Upper lobe of left lung (tissue), 6 donors: ENCODE results near the gene SASH3. TPM values are rescaled to one million over a fixed set of nuclear protein-coding genes. Genes with fewer than 3 reads are reported as not detected.

Experiments used
- ATAC-seq, 2 donors: fragments of 200-7000 bp; cut with Tn5 transposase; one replicate each; pipeline ENCODE4 v1.9.1; 2022; ENCODE audit warnings: mild to moderate bottlenecking in 2 of 2, moderate library complexity in 2 of 2; ENCODE audit not compliant: low FRiP score in 2 of 2
- DNase-seq, 2 donors: peaks; one replicate each; pipeline ENCODE4 v3.0.0-alpha.2; 2019 to 2020
- H3K27ac ChIP-seq, 4 donors: fragments of 200-600 bp; sonication (generic); one replicate each; pipeline ENCODE4 v1.5.1; 2016 to 2019
- H3K27me3 ChIP-seq, 4 donors: fragments of 200-600 bp; sonication (generic); one replicate each; pipeline ENCODE4 v1.5.1; 2017 to 2019
- H3K36me3 ChIP-seq, 4 donors: fragments of 200-600 bp; sonication (generic); one replicate each; pipeline ENCODE4 v1.5.1; 2016 to 2019
- H3K4me1 ChIP-seq, 4 donors: fragments of 200-600 bp; sonication (generic); one replicate each; pipeline ENCODE4 v1.5.1; 2018 to 2019
- H3K4me3 ChIP-seq, 4 donors: fragments of 200-600 bp; sonication (generic); one replicate each; pipeline ENCODE4 v1.5.1; 2017 to 2019; ENCODE audit warnings: mild to moderate bottlenecking in 2 of 4, moderate library complexity in 1 of 4
- H3K9me3 ChIP-seq, 4 donors: fragments of 200-600 bp; sonication (generic); one replicate each; pipeline ENCODE4 v1.5.1; 2018 to 2019
- EP300 ChIP-seq, 4 donors: sonication (generic); formaldehyde crosslinking; IDR thresholded peaks; one replicate each; pipeline ENCODE4 v1.5.1; 2017; ENCODE audit warnings: antibody characterized with exemption in 4 of 4, control low read depth in 2 of 4
- POLR2A ChIP-seq, 4 donors: fragments of 450-650 bp; IDR thresholded peaks; one replicate each; pipeline ENCODE4 v1.5.1; 2016 to 2017; ENCODE audit warnings: antibody characterized with exemption in 4 of 4, mild to moderate bottlenecking in 2 of 4
- POLR2AphosphoS5 ChIP-seq, 2 donors: sonication (generic); formaldehyde crosslinking; IDR thresholded peaks; one replicate each; pipeline ENCODE4 v1.5.1; 2017; ENCODE audit warnings: antibody characterized with exemption in 2 of 2
- WGBS, 2 donors: methylation state at CpG; one replicate each; pipeline ENCODE4 v1.1.5; 2017 to 2018; 5-methylcytosine and 5-hydroxymethylcytosine counted together
- total RNA-seq, 6 donors: library from RNA; depleted of rRNA in 4 of 6; stranded (reverse); fragments of >200 nt in 4 of 6; gene quantifications; one replicate each; pipeline versions ENCODE4 v1.1.0 to v1.2.1, GENCODE V29; 2016 to 2021
- TF ChIP-seq, protein P1 (sequence below), 6 experiments: fragments of 450-650 bp in 4 of 6; fragments of 200-600 bp in 2 of 6; sonication (generic) in 2 of 6; IDR thresholded peaks; one replicate each; pipeline ENCODE4 v1.5.1; 2016 to 2019; ENCODE audit warnings: antibody characterized with exemption in 6 of 6
- donor health status: DM: no; HTN: no; CAD: no; lungs with moderate emphysema.
- donor health status: DM: no; HTN: yes; CAD: no; lungs with severe emphysema.

Gene SASH3
- total RNA-seq, 6 donors from 2014 or later: 21.5 to 60.3 (median 37.9) TPM

DNA sequence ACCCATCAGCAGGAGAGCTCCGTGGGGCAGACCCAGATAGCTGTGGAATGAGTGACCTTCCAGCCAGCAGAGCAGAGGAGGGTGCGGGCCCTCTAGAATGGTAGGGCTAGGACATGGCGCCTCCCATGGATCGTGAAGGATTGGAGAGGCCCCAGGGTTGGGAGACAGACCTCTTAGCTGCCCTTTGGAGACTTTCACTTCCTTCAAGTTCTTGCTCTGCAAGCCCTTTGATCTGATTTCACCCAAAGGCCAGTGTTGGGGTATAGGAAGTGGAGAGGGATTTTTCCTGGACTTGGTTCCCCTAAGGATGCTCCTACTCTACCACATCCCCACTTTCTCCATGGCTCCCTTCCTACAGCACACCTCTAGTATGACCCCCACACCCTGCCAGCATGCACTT, 3.0 kb downstream of the SASH3 start:
- peak overlapping the region in 2 of 4 donors; percentile 9 to 43 for H3K27ac ChIP-seq
- TF ChIP-seq POLR2AphosphoS5 (IDR thresholded peaks at IDR 0.05) (no peak), EP300 (IDR thresholded peaks at IDR 0.05) (no peak)
- TF ChIP-seq, protein P1, sequence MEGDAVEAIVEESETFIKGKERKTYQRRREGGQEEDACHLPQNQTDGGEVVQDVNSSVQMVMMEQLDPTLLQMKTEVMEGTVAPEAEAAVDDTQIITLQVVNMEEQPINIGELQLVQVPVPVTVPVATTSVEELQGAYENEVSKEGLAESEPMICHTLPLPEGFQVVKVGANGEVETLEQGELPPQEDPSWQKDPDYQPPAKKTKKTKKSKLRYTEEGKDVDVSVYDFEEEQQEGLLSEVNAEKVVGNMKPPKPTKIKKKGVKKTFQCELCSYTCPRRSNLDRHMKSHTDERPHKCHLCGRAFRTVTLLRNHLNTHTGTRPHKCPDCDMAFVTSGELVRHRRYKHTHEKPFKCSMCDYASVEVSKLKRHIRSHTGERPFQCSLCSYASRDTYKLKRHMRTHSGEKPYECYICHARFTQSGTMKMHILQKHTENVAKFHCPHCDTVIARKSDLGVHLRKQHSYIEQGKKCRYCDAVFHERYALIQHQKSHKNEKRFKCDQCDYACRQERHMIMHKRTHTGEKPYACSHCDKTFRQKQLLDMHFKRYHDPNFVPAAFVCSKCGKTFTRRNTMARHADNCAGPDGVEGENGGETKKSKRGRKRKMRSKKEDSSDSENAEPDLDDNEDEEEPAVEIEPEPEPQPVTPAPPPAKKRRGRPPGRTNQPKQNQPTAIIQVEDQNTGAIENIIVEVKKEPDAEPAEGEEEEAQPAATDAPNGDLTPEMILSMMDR (IDR thresholded peaks at IDR 0.05): no peak
- peak overlapping the region in 1 of 4 donors; percentile 16 for H3K4me3 ChIP-seq
- H3K27me3 ChIP-seq: no peaks in the 10 kb centered on the region
- DNase-seq (no peak), ATAC-seq (no peak)
- peaks cover 0 to 15% (median 0%) of the 10 kb centered on the region in 4 donors for H3K4me1 ChIP-seq
- no peaks in the 10 kb centered on the region for H3K9me3 ChIP-seq
- 67 to 74% methylated on average over 4 of the region's 4 CpGs for WGBS, 2 donors
- no peaks in the 10 kb centered on the region for H3K36me3 ChIP-seq

DNA sequence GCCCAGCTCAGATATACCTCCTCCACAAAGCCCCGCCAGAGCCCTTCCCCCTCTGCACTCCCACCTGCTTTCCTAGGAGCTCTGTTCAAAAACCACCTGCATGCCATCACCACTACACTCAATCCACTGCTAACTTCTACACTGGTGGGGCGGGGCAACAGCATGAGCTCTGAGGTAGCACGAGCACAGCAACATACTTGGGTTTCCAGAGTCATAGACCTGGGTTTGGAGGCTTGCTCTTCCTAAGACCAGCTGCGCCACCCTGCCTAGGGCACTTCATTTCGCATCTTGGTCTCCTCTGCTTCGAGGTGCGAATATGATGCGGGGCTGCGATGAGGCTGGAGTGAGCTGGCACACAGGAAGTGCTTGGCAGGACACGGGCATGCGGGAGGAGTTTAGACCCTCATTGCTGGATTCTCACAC, 3.6 kb downstream of the SASH3 start:
- H3K9me3 ChIP-seq: no peaks in the 10 kb centered on the region
- H3K36me3 ChIP-seq: no peaks in the 10 kb centered on the region
- TF ChIP-seq POLR2A (IDR thresholded peaks at IDR 0.05): no peak
- TF ChIP-seq POLR2AphosphoS5 (IDR thresholded peaks at IDR 0.05): no peak
- TF ChIP-seq EP300 (IDR thresholded peaks at IDR 0.05): no peak
- TF ChIP-seq, protein P1 (IDR thresholded peaks at IDR 0.05): no peak
- ATAC-seq: no peak
- DNase-seq: no peak
- peak overlapping the region in 2 of 4 donors; percentile 2 to 16 for H3K4me3 ChIP-seq
- H3K4me1 ChIP-seq: peaks cover 0 to 12% (median 0%) of the 10 kb centered on the region in 4 donors
- H3K27me3 ChIP-seq: no peaks in the 10 kb centered on the region
- H3K27ac ChIP-seq: peak overlapping the region in 2 of 4 donors; percentile 43 to 49
- 75 to 93% methylated on average over 2 to 11 of the region's 11 CpGs for WGBS, 2 donors

DNA sequence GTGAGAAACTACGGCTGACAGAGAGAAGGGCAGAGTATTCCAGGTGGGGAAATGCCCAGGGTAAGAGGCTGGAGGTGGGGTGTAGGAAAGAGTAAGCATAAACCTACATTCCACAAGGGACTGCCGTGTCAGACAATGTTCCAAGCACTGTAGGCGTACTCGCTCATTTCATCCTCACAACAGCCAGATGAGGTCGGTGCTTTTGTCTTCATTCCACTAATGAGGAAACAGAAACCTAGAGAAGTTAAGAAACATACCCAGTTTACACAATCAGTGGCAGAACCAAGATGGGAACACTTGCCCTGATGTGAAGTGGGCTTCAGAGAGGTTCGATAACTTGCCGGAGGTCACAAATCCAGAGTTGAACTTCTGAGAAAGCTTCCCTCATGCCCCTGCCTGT, 4.6 kb downstream of the SASH3 start:
- Histone ChIP-seq H3K4me3 (no peak overlapping the region), H3K27ac (peak overlapping the region in 1 of 4 donors; percentile 23), H3K9me3 (no peaks in the 10 kb centered on the region), H3K36me3 (no peaks in the 10 kb centered on the region), H3K4me1 (peaks cover 0 to 9% (median 0%) of the 10 kb centered on the region in 4 donors), H3K27me3 (no peaks in the 10 kb centered on the region)
- WGBS, 2 donors: 65 to 88% methylated on average over 5 to 7 of the region's 7 CpGs
- TF ChIP-seq EP300 (IDR thresholded peaks at IDR 0.05) (no peak), POLR2A (IDR thresholded peaks at IDR 0.05) (no peak), POLR2AphosphoS5 (IDR thresholded peaks at IDR 0.05) (no peak)
- TF ChIP-seq, protein P1 (IDR thresholded peaks at IDR 0.05): no peak
- DNase-seq: no peak
- ATAC-seq: no peak

DNA sequence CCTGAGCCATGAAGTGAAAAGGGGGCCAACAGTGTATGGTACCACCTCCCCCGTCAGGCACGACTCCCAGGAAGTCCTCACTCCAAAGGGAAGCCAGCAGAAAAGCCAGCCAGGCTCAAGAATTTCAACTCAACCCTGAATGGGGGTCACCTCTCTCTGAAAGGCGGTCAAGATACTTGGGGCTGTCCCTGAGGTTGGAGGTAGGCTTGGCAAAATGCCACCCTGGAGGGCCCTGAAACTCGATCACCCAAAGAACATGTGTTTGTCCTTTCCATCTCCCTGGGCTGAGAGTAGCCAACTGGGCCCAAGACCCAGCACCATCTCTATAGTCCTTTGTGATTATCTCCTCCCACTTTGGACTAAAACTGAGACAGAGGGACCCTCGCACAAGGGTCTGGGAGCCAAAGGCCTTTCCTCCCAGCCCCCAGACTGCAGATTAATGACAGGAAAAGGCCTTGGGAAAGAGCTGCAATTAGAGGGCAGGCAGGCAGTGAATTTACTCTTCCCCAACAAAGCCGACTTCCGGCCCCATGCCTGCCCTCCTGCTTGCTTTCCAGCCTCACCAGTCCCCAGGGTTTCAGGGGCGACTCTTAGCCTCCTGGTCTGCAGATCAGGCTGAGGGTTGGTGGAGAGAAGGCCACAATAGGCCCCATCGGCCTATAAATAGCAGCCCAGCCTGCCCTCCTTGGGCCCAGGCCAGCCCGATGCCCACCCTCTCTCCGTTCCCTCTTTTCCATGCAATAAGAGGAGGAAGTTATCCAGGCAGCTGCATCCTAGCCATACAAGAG, 5.6 kb downstream of the SASH3 start:
- Histone ChIP-seq H3K4me3 (no peak overlapping the region), H3K27ac (peak overlapping the region in 2 of 4 donors; percentile 22 to 47), H3K4me1 (peaks cover 0 to 9% (median 0%) of the 10 kb centered on the region in 4 donors), H3K9me3 (no peaks in the 10 kb centered on the region), H3K27me3 (no peaks in the 10 kb centered on the region), H3K36me3 (no peaks in the 10 kb centered on the region)
- ATAC-seq (no peak), DNase-seq (no peak)
- 69 to 82% methylated on average over 4 to 11 of the region's 11 CpGs for WGBS, 2 donors
- TF ChIP-seq EP300 (IDR thresholded peaks at IDR 0.05) (no peak), POLR2AphosphoS5 (IDR thresholded peaks at IDR 0.05) (no peak), POLR2A (IDR thresholded peaks at IDR 0.05) (no peak)
- TF ChIP-seq, protein P1 (IDR thresholded peaks at IDR 0.05): no peak
